SK-N-DZ (cell line): ENCODE results near the gene TINCR.
"Not testable (repeated sequence)": the region's sequence is repeated elsewhere in the genome, so short reads cannot be mapped to it uniquely, and the experiment has no call there.

Experiments used
- DNase-seq: peaks from one replicate; pipeline ENCODE4 v3.0.0-alpha.2; 2015; ENCODE audit warnings: low spot score

TINCR gene

DNA sequence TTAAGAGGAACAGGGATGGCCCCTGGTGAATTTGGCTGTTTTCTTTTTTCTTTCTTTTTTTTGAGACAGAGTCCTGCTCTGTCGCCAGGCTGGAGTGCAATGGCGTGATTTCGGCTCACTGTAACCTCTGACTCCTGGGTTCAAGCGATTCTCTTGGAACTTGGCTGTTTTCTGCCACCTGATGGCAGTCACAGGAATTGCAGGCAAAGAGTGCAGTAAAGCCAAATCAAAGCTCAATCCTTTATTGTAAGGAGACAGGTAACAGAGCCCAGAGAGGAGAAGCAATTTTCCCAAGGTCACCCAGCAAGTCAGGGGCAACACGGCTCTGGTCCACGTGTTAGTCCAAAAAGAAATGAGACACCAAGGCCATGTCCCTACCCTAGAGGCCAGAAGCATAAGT lies 6.2 kb downstream of the TINCR start:
- DNase-seq = no peak

DNA sequence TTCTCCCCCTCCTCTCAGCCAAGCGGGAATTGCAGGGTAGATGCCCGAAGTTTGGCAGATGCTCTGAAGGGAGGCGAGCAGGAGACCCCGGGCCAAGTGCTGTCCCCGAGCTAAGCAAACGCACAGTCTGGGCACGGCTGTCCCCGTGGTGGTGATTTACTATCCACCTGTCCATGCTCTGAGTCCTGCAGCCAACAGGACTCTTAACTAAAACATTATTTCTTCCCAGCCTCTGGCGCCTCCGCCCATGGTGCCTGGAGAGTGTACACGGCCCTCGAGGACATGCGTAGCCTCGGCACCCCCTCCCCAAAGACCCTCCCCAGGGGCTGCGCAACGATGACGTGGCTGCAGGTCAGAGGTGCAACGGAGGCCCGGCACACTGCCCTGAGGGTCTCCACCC lies 7.6 kb downstream of the TINCR start:
- DNase-seq = no peak

DNA sequence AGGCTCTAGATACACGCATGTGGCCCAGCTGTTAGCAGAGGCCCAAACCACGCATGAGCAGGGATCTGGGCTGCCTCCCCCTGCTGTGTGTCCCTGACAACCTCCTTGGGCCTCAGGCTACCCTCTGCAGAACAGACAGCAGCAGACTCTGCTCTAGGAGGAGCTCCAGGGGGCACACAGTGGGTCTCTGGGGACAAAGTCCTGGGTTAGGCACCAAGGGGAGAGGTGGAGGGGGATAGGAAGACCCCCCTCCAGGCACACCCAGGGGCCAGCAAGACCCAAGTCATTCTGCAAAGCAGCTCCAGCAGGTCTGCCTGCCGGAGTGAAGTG lies 8.0 kb downstream of the TINCR start:
- no peak for DNase-seq

DNA sequence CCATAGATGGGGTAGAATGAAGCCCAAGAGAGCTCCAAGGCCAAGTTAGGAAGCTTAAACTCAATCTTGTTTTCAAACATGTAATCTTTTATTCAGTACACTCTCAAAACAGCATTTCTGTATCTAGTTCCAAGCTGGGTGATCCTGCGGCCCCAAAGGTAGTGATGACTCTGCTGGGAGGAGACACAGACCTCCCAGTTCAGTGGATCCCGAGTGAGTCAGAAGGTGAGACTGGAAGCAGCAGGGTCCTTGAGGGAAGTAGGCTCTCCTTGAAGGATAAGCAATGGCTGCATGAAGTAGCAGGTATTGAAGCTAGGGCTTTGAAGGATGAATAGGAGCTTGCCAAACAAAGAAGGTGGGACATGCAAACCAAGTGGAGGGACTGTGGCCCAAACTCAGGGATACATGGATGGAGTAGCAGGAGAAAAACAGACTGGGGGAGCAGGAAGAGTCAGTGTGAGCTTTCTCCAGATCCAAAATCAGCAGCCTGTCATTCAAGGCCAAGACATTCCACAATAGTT lies 9.6 kb downstream of the TINCR start:
- no peak for DNase-seq

DNA sequence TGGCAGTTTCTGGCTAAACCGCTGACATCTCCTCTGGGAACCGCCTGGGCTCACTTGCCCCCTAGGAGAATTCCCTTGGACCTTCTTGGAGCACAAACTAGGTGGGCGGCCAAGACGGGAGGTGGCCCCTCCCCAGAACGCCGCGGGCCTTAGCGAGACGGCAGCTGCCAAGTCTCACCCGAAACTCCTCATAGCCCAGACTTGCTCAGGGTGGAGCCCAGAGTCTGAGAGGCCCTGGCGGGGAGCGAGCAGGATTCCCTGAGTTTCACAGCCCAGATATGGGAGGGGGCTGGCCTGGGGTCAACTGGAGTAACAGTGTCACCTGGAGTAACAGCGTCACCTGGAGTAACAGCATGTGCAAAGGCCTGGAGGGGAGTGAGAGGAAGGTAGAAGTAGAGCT lies 10.1 kb downstream of the TINCR start:
- no peak for DNase-seq

DNA sequence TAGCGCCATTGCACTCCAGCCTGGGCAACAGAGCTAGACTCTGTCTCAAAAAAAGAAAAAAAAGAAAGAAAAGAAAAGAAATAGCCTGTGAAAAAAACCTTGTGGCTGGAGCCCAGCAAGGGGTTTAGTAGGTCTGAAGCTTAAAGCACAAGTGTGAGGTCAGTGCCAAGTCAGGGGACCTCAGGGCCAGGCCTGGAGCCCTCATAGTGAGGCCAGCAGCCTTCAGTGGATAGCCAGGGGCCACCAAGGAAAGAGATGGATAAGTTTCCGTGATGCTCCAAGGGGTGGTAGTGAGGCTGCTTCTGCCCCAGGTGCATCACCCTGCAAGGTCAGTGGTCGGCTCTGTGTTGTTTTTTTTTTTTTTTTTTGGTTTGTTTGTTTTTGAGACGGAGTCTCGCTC lies 12.9 kb downstream of the TINCR start:
- DNase-seq = no peak

DNA sequence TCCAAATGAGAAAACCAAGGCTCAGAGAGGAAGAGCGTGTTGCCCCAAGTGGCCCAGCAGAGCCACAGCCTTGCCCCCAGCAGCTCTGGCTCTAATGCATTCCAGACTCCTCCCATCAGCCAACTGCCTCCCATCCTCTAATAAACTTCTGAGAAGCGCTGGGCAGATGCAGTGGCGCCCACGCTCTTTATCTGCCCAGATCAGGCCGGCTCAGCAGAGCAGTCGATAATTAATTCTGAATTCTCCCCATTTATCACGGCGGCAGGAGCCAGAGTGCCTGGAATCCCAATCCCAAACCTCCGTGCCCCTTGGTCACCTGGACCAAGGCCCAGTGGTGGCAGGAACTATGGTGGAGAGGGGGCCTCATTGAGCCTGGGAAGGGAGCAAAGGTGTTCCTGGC lies 13.9 kb downstream of the TINCR start:
- peak; percentile 34 for DNase-seq

DNA sequence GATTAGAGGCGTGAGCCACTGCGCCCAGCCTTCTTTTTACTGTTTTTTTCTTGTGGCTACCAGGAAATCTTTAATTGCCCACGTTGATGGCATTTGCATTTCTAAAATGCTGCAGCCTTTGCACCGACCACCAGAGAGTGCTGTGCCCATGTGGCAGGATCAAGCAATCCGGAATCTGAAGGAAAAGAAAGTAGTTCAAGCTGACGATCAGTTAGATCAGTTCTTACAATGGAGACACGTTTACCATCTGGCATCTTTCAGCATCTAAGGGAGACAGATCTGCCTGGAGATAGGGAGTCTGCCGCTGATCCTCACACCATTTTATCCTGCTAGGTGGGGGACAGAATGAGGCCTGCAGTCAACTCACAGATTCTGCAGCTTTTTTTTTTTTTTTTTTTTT lies 19.9 kb downstream of the TINCR start:
- DNase-seq = peak; percentile 81

DNA sequence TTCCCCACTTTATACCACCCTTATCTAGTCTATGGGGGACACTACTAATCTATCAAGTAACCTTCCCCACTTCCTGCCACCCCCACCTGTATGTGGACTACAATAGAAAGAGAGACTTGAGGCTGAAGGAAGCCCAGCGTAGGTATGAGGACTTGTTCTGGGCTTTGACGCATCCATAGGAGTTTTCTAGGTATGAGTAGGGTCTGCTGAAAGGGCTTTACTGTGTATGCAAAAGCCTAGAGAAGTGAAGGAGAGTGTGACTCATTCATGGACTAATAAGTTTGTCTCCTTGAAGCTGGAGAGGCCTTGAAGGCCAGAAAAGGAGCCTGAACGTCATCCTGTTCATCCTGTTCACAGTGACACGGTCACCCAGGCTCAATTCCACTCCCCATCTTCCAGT lies 21.8 kb downstream of the TINCR start:
- DNase-seq = no peak

DNA sequence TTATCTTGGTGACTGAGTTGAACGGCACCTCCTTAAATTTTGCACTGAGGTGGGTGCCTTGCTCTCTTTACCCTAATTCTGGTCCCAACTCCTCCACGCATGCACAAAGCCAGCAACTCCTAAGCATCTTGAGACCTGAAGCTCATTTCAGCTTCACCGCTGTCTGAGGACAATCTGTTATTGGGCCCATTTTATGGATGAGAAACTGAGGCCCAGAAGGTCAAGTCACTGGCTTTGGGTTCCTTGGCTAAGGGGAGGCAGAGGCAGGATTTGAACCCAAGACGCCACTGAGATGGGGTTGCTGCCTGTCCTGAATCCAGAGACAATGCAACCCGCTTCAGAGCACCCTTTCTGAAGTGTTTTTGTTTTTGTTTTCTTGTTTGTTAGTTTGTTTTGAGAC lies 22.7 kb downstream of the TINCR start:
- DNase-seq = no peak

DNA sequence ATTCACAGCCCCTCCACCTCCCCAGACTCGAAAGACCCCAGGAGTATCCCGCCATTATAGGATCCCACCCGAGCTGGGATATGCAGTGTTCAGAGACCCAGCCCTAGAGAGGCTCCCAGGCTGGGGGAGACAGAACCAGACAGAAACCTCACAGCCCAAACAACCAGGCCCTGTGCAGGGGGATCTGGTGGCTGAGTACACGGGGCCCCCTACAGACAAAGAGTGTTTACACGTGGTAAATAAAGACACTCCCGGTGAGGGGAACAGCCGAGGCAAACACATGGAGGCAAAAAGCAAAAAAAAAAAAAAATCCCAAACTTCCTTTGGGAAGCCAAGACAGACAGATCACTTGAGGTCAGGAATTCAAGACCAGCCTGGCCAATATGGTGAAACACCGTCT lies 25.1 kb downstream of the TINCR start:
- DNase-seq = no peak

DNA sequence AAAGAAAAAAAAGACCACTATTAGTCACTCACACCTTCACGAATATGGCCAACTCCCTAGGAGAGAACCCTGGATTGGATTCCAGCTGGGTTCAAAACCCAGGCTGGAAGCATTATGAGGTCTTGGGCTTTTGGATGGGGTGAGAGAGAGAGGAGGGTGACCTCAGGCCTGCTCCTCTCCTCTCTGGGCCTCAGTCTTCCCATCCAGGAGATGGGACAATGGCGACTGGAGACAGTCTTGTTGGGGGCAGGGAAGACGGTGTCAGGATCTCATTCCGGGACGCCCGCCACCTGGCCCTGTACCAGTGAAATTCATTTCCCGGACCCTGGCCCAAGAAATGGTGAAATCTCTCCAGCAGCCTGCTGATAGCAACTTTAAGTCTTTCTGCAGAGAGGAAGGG lies 26.3 kb downstream of the TINCR start:
- DNase-seq = no peak

DNA sequence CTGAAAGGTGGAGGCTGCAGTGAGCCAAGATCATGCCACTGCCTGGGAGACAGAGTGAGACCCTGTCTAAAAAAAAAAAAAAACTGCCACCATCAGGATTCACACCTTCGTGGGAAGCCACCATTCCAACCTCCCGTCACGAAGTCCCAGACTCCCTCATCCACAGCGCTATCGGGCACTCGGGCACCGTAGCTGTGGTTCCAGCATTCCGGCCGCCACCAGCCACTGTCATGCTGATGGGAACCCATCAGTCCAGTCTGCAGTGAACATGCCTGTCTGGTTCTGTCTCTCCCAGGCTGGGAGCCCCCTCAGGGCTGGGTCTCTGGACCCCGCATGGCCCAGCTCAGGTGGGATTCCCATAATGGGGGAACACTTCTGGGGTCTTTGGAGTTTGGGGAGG lies 27.5 kb downstream of the TINCR start:
- DNase-seq = no peak

DNA sequence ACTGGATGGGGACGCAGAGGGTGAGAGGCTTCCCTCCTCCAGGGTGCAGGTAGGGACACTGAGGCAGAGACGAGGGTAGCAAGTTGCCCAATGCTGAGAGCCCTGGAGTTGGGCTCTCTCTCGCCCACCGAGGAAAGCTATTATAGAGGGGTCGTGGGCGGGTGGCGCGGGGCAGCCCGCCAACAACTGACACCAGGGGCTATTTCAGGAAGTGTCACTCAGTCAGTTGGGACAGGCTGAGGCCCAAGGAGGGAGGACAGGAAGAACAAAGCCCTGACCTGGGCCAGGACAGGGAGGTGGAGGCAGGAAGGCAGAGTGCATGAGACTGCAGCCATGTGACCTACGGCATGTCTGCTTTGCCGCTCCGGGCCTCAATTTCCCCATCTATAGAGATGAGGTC lies 29.9 kb downstream of the TINCR start:
- DNase-seq = no peak

DNA sequence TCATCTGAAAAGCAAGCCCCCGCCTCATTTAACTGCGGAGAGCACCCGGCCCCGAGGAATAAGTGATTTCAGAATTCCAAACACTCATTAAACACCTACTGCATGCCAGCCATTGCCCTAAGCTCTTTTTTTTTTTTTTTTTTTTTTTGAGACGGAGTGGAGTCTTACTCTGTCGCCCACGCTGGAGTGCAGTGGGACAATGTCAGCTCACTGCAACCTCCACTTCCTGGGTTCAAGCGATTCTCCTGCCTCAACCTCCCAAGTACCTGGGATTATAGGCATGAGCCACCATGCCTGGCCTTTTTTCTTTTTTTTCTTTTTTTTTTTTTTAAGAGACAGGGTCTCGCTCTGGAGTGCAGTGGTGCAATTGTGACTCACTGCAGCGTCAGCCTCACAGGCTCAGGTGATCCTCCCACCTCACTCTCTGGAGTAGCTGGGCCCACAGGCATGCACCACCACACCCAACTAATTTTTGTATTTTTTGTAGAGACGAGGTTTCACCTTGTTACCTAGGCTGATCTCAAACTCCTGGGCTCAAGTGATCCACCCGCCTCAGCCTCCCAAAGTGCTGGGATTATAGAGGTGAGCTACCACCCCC lies 30.7 kb downstream of the TINCR start:
- not testable (repeated sequence) for DNase-seq

DNA sequence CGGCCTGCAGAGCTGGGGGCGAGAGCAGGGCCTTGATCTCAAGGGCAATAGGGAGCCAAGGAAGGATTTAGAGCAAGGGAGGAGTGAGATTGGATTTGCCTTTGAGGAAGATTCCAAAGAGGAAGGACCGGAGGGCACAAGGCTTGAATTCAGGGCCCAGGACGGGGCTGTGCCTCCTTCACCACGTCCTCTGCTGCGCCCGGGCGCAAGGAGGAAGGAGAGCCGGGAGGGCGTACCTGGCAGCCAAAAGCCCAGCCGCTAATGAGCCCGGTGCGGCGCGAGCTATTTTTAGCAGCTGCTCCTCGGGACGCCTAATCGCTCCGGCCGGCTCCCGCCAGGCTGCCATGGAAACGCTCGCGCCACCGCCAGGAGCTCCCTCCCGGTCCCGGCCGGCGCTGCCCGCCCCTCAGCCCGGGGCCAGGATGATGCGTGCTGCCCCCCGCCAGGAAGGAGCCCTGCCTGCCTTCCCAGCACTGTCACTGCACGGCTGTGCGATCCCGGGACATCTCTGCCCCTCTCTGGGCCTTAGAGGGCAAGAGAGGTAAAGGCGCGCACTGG lies 31.3 kb downstream of the TINCR start:
- DNase-seq = peak; percentile 38

DNA sequence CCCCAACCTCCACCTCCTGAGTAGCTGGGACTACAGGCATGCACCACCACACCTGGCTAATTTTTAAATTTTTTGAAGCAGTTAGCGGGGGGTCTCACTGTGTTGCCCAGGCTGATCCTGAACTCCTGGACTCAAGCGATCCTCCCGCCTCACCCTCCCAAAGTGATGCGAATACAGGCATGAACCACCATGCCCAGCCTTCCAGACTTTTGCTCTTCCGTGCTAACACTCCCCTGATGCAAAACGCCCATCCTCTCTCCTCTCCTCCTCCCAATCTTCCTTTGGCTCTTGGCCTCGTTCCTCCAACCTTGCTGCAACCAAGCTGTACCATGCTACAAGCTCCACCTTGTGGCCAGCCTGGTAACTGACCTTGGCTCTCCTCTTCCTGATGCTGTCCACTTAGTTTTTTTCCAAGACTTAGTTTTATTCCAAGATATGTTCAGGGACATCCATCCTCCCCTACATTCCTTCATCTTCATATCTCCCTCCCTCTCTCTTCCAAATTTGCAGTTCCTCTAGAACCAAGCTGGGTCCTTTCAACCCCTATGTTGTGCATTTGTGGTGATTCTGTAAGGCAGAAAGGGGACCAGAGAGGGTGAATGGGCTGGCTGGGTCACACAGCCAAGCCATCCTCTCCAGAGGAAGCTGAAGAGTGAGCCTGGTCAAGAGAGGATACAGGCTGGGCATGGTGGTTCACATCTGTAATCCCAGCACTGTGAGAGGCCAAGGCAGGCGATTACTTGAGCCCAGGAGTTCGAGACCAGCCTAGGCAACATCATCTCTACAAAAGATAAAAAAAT lies 32.8 kb downstream of the TINCR start:
- no peak for DNase-seq

DNA sequence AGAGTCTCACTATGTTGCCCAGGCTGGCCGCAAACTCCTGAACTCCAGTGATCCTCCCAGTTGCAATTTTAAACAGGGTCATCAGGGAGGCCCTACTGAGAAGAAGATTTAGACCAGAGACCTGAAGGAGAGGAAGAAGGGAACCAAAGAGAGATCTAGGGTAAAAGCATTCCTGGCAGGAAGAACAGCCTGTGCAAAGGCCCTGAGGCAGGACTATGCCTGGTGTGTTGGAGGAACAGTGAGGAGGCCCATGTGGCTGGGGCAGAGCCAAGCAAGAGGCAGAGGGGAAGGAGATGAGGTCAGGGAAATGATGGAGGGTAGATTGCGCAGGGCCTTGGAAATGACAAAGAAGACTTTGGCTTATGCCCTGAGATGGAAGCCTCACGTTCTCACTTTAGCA lies 34.5 kb downstream of the TINCR start:
- DNase-seq = no peak

DNA sequence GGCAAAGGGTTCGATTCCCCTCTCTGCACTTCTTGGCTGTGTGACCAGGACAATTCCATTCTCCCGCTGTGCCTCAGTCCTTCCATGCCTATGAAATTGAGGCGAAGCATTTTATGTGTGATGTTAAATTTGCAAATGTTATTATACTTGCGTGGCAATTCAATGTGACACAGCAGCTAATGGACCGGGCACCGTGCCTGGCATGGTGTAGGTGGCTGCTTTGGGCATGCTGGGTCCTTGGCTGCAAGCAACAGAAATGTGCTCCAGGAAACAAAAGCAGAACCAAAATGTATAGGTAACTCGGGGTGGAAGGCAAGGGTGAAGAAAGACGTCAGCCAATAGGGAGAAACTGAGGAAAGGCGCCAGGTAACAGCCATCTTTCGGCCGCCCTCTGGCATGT lies 37.1 kb downstream of the TINCR start:
- DNase-seq = no peak

DNA sequence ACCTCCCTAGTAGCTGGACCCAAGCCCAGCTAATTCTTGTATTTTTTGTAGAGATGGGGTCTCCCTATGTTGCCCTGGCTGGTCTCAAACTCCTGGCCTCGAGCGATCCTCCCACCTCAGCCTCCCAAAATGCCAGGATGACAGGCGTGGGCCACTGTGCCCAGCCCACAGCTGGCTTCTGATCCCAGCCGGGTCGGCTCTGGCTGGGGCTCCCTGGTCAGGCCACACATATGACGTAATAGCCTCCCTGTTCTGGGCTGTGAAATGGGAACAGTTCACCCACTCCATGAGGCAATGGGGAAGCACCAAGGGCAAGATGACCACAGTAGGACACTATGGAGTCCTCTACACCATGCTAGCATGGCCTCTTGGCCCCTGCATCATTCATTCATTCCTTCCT lies 41.1 kb downstream of the TINCR start:
- DNase-seq = no peak

DNA sequence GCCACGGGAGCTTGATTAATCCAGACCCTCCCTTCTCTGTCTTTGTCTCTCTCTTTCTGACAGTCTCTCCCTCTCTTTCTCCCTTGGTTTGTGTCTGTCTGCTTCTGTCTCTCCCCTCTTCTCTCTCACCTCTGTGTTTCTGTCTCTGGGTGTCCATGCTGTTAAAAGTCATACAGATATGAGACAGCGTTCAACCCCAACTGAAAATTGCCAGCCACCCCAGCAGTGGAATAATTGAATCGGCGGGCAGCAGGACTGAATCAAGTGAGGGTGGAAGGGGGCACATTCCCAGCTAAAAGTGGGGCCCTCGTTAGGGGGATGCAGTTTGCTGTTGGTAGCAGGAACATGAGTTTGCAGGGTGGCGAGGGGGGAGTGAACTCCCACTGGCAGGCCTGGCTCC lies 43.7 kb downstream of the TINCR start:
- no peak for DNase-seq

DNA sequence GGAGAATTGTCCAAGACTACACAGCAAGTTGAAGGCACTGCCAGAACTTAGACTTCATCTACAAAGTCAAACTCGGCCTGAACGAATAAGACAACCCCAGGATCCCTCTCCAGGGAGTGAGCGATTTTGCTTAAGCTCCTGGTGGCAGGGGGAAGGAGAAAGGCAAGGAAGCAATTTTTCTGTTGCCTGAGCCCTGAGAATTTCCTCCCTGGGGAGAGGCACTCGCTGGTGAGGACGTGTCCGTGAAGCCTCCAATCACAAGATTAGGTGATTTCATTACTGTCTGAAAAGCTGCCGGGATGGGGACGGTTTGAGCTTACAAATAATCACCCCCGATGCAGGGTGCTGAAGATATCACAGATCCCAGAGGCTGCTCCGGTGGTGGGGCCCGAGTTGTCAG lies 45.6 kb downstream of the TINCR start:
- DNase-seq = no peak

DNA sequence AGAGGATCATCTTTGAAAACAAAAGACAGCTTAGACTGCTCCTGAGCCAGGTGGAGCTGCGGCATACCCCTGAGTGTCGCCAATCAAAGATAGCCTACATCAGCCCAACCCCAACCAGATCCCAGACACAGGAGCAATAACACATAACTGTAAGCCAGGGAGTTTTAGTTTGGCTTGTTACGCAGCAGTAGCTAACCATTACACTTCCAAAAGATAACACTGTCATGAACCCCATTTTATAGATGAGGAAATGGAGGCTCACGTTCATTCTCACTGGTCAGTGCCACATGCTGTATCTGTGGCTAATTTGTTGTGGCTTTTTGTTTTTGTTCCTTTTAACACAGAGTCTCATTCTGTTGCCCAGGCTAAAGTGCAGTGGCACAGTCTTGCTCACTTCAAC lies 47.3 kb downstream of the TINCR start:
- DNase-seq = no peak
